Regular cardiac myocyte (primary cell): ENCODE results near the gene CLEC18A. TPM values are rescaled to one million over a fixed set of nuclear protein-coding genes. Genes with fewer than 3 reads are reported as not detected.

Experiments
- total RNA-seq: library from RNA; depleted of rRNA; stranded (reverse); fragments of >200 nt; gene quantifications from 2 replicates; pipeline ENCODE4 v1.2.3, GENCODE V29; 2014

Gene CLEC18A
- total RNA-seq: under 0.01 and 0.19 TPM in 2 replicates

DNA sequence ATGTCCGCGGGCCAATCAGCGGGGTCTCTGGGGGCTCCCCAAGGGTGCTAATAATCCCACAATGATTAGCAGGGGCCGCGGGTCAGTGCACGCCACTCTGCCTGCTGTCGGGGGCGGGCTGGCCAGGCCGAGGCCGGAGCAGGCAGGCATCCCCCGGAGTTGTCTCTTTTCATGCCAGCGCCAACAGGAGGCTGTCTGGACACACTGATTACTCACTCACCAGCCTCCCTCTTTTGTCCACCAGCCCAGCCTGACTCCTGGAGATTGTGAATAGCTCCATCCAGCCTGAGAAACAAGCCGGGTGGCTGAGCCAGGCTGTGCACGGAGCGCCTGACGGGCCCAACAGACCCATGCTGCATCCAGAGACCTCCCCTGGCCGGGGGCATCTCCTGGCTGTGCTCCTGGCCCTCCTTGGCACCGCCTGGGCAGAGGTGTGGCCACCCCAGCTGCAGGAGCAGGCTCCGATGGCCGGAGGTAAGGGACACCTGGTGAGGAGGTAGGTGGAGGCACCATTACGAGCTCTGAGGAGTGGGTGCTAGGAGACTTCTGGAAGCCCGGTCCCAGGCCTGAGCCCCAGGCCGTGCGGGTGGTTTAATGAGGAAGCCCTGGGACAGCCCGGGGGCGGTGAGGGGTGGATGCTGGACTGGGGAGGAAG lies at the start of gene CLEC18A:
TSS of gene CLEC18A (plus strand) at position 318 of the 655 bp plus-strand sequence. CDS start at position 351, 33 bp downstream.

Other genes with a start within 250 kb of the CLEC18A start
- gene NQO1, start 224.8 kb upstream of the CLEC18A start, total RNA-seq: 259 and 440 TPM in 2 replicates
- 12.7 and 33.2 TPM in 2 replicates for gene NOB1, start 196.4 kb upstream of the CLEC18A start, total RNA-seq
- 21.3 and 28.2 TPM in 2 replicates for gene WWP2, start 189.0 kb upstream of the CLEC18A start, total RNA-seq
- gene PDPR, start 163.0 kb downstream of the CLEC18A start, total RNA-seq: 10.7 and 11.6 TPM in 2 replicates
- 0.19 and 0.28 TPM in 2 replicates for gene CLEC18C, start 222.5 kb downstream of the CLEC18A start, total RNA-seq